B cell (primary cell): ENCODE results near the gene MRAP2. TPM values are rescaled to one million over a fixed set of nuclear protein-coding genes. Genes with fewer than 3 reads are reported as not detected.
A peak's percentile ranks its signal among the peaks of the same experiment; 100 is the strongest.
"Not testable (repeated sequence)": the region's sequence is repeated elsewhere in the genome, so short reads cannot be mapped to it uniquely, and the experiment has no call there.

Experiments used
- ATAC-seq: fragments of 200-7000 bp; cut with Tn5 transposase; one replicate; pipeline ENCODE4 v1.10.0; 2021; ENCODE audit warnings: low read depth, mild to moderate bottlenecking, moderate number of reproducible peaks, moderate library complexity
- CTCF ChIA-PET: fragments of 350-600 bp; sonication (Branson Sonifier 250); formaldehyde crosslinking; loops from one replicate; lab custom pipeline; 2021; ENCODE audit warnings: antibody characterized with exemption, inconsistent platforms; lab: Charles Lee
- POLR2A ChIA-PET: fragments of 350-600 bp; sonication (Branson Sonifier 250); formaldehyde crosslinking; loops from one replicate; lab custom pipeline; 2021; ENCODE audit warnings: antibody characterized with exemption; lab: Charles Lee
- DNase-seq: peaks from one replicate; pipeline ENCODE4 v3.0.0; 2013
- H2AFZ ChIP-seq: 2 replicates; pipeline ENCODE4 v1.6.1; 2012; ENCODE audit warnings: mild to moderate bottlenecking, low read depth, low read length; ENCODE audit not compliant: insufficient read depth, poor library complexity, severe bottlenecking
- H3K27ac ChIP-seq, 2 donors: 1 replicate in 1 of 2; 2 replicates in 1 of 2; pipeline ENCODE4 v1.5.1; 2012 to 2013; ENCODE audit warnings: low read length in 2 of 2, mild to moderate bottlenecking in 2 of 2, moderate library complexity in 1 of 2
- H3K27me3 ChIP-seq, 4 experiments: fragments of 200-600 bp in 1 of 4; sonication (generic) in 1 of 4; replicated peaks in 1 of 4; 1 replicate in 2 of 4; 2 replicates in 2 of 4; pipeline versions ENCODE4 v1.6.1 to v1.7.0; 2013 to 2016; ENCODE audit warnings: low read length in 3 of 4, mild to moderate bottlenecking in 2 of 4, mixed read lengths in 1 of 4, moderate library complexity in 1 of 4; ENCODE audit not compliant: insufficient read depth in 4 of 4, control insufficient read depth in 3 of 4; ENCODE audit errors: control extremely low read depth in 1 of 4
- H3K36me3 ChIP-seq, 2 experiments: replicated peaks in 1 of 2; 1 replicate in 1 of 2; 2 replicates in 1 of 2; pipeline versions ENCODE4 v1.6.1 to v1.7.1; 2013; ENCODE audit warnings: low read length in 1 of 2; ENCODE audit not compliant: insufficient read depth in 2 of 2, control insufficient read depth in 1 of 2; ENCODE audit errors: control extremely low read depth in 1 of 2, extremely low read depth in 1 of 2
- H3K4me1 ChIP-seq, 2 donors: fragments of 200-600 bp in 1 of 2; sonication (generic) in 1 of 2; 1 replicate in 1 of 2; 2 replicates in 1 of 2; pipeline versions ENCODE4 v1.5.1 to v1.6.1; 2013 to 2017; ENCODE audit warnings: low read length in 2 of 2; ENCODE audit not compliant: control insufficient read depth in 2 of 2, insufficient read depth in 2 of 2
- H3K4me2 ChIP-seq: replicated peaks from 2 replicates; pipeline ENCODE3; 2012; ENCODE audit warnings: mild to moderate bottlenecking, low read depth, low read length; ENCODE audit not compliant: poor library complexity, severe bottlenecking
- H3K4me3 ChIP-seq, 5 experiments: fragments of 200-600 bp in 1 of 5; sonication (generic) in 1 of 5; 1 replicate in 3 of 5; 2 replicates in 2 of 5; pipeline versions ENCODE4 v1.5.1 to v1.7.0; 2011 to 2016; ENCODE audit warnings: low read length in 4 of 5, mild to moderate bottlenecking in 4 of 5, low read depth in 2 of 5, control low read depth in 1 of 5, moderate library complexity in 1 of 5; ENCODE audit not compliant: insufficient read depth in 1 of 5; ENCODE audit errors: control extremely low read depth in 1 of 5, extremely low read depth in 1 of 5
- H3K79me2 ChIP-seq: fragments of 200-600 bp; sonication (generic); one replicate; pipeline ENCODE4 v1.6.0; 2016; ENCODE audit warnings: low read length; ENCODE audit not compliant: control insufficient read depth, insufficient read depth
- H3K9ac ChIP-seq: fragments of 200-600 bp; sonication (generic); 2 replicates; pipeline ENCODE4 v1.6.1; 2017; ENCODE audit warnings: mild to moderate bottlenecking, low read length, moderate library complexity
- H3K9me3 ChIP-seq, 3 donors: one replicate each; pipeline versions ENCODE4 v1.6.1 to v1.7.1; 2013; ENCODE audit warnings: low read length in 2 of 3; ENCODE audit not compliant: control insufficient read depth in 2 of 3, insufficient read depth in 1 of 3; ENCODE audit errors: control extremely low read depth in 1 of 3
- H4K20me1 ChIP-seq: 2 replicates; pipeline ENCODE4 v1.6.0; 2012; ENCODE audit warnings: mild to moderate bottlenecking, low read length; ENCODE audit not compliant: insufficient read depth, control insufficient read depth, poor library complexity, severe bottlenecking
- H3K27ac Mint-ChIP-seq: one replicate; pipeline ENCODE4 v1.8.0; 2021; ENCODE audit warnings: mixed read lengths
- H3K27me3 Mint-ChIP-seq: one replicate; pipeline ENCODE4 v1.8.0; 2021; ENCODE audit warnings: mixed read lengths
- H3K4me1 Mint-ChIP-seq: one replicate; pipeline ENCODE4 v1.8.0; 2021; ENCODE audit warnings: mixed read lengths
- H3K4me3 Mint-ChIP-seq: one replicate; pipeline ENCODE4 v1.8.0; 2021; ENCODE audit warnings: mixed read lengths
- H3K9me3 Mint-ChIP-seq: one replicate; pipeline ENCODE4 v1.8.0; 2022; ENCODE audit warnings: mixed read lengths; ENCODE audit not compliant: insufficient read depth
- CTCF ChIP-seq: fragments of 200-600 bp; IDR thresholded peaks from one replicate; pipeline ENCODE4 v1.8.0; 2022; ENCODE audit warnings: antibody characterized with exemption, mild to moderate bottlenecking
- EZH2 ChIP-seq: IDR thresholded peaks from 2 replicates; pipeline ENCODE4 v1.6.1; 2012; ENCODE audit warnings: borderline replicate concordance, low read depth, mild to moderate bottlenecking, moderate library complexity, low read length; ENCODE audit not compliant: insufficient read depth, poor library complexity, severe bottlenecking
- whole genome bisulfite sequencing: methylation state at CpG from one replicate; pipeline ENCODE4 v1.1.5; 2013; ENCODE audit warnings: missing lambda C conversion rate; ENCODE audit not compliant: insufficient coverage; 5-methylcytosine and 5-hydroxymethylcytosine counted together
- intact Hi-C: fragments of 100-400 bp; cut with micrococcal nuclease; formaldehyde crosslinking; loops from one replicate; pipeline ENCODE4 v1.10.0; 2022
- polyA plus RNA-seq: library from polyadenylated mRNA; depleted of rRNA; stranded (reverse); fragments of >200 nt; gene quantifications from 2 replicates; pipeline ENCODE4 v1.2.3, GENCODE V29; 2012
- total RNA-seq, 2 donors: library from RNA; stranded (reverse); fragments of 120-200 nt in 1 of 2; gene quantifications; 1 replicate in 1 of 2; 2 replicates in 1 of 2; pipeline versions ENCODE4 v1.2.3 to v1.2.4, GENCODE V29; 2013 to 2022

The MRAP2 gene
- total and polyA plus RNA-seq, 2 donors (not counting 1 experiment from before 2014, with no cell fraction given): not detected

- CTCF ChIA-PET: no interaction called here
Observed at GRCh38 chr6:84028350-84028749, 5.2 kb upstream of the MRAP2 start.

GRCh38 chr6:84032000-84032399 is 1.6 kb upstream of the MRAP2 start:
- peaks cover 14% of the 10 kb centered on the region for H3K4me1 Mint-ChIP-seq
- H4K20me1 ChIP-seq, H3K4me3 ChIP-seq, POLR2A ChIA-PET, CTCF ChIA-PET, H2AFZ ChIP-seq, H3K27ac Mint-ChIP-seq, H3K79me2 ChIP-seq, H3K27ac ChIP-seq, ATAC-seq, H3K9me3 Mint-ChIP-seq, H3K36me3 ChIP-seq, DNase-seq, intact Hi-C loops, H3K9me3 ChIP-seq, H3K4me2 ChIP-seq, H3K9ac ChIP-seq: not testable (repeated sequence)
- Histone ChIP-seq H3K4me1 (peaks cover 9 to 13% of the 10 kb centered on the region in 2 donors), H3K27me3 (peaks cover 0 to 34% (median 9%) of the 10 kb centered on the region in 4 experiments)
- WGBS: no CpG with 5 or more reads among the region's 3 CpGs
- H3K4me3 Mint-ChIP-seq: peak overlapping the region; percentile 5
- peaks cover 52% of the 10 kb centered on the region for H3K27me3 Mint-ChIP-seq

More at GRCh38 chr6:84028350-84028749, 5.2 kb upstream of the MRAP2 start:
- Histone ChIP-seq H3K4me1 (peaks cover 3 to 4% of the 10 kb centered on the region in 2 donors), H2AFZ (no peak overlapping the region), H3K36me3 (no peaks in the 10 kb centered on the region), H4K20me1 (no peaks in the 10 kb centered on the region), H3K79me2 (no peaks in the 10 kb centered on the region), H3K4me3 (no peak overlapping the region), H3K9ac (no peak overlapping the region), H3K27me3 (peaks cover 0 to 18% (median 2%) of the 10 kb centered on the region in 4 experiments), H3K27ac (no peak overlapping the region), H3K9me3 (peaks cover 0 to 7% (median 2%) of the 10 kb centered on the region in 3 donors), H3K4me2 (no peak overlapping the region)
- no CpG with 5 or more reads among the region's 1 CpG for WGBS
- Mint-ChIP-seq H3K9me3 (peaks cover 3% of the 10 kb centered on the region), H3K4me3 (no peak overlapping the region), H3K27me3 (peaks cover 26% of the 10 kb centered on the region), H3K4me1 (peaks cover 6% of the 10 kb centered on the region), H3K27ac (no peak overlapping the region)
- POLR2A ChIA-PET: no interaction called here
- intact Hi-C loops: no loop called here
- ATAC-seq: no peak
- DNase-seq: no peak
- TF ChIP-seq CTCF: no peak
- no peak for TF ChIP-seq EZH2
